HepG2 (cell line): Measurements from ENCODE around the gene TSEN54. TPM values are rescaled to one million over a fixed set of nuclear protein-coding genes. Genes with fewer than 3 reads are reported as not detected.

ENCODE experiments used
- ADNP ChIP-seq: sonication (generic); formaldehyde crosslinking; IDR thresholded peaks from 2 replicates; pipeline ENCODE4 v1.4.0; 2020; ENCODE audit warnings: missing genetic modification reagents
- ARNTL ChIP-seq: sonication (generic); formaldehyde crosslinking; IDR thresholded peaks from 2 replicates; pipeline ENCODE4 v1.4.0; 2020; ENCODE audit warnings: mild to moderate bottlenecking, missing genetic modification reagents
- CEBPG ChIP-seq: IDR thresholded peaks from 2 replicates; pipeline ENCODE4 v1.6.1; 2016
- CREB3 ChIP-seq: sonication (generic); formaldehyde crosslinking; IDR thresholded peaks from 2 replicates; pipeline ENCODE4 v1.5.0; 2020; ENCODE audit warnings: missing genetic modification reagents
- E2F2 ChIP-seq: sonication (generic); formaldehyde crosslinking; IDR thresholded peaks from 2 replicates; pipeline ENCODE4 v1.4.0; 2020; ENCODE audit warnings: missing genetic modification reagents, borderline replicate concordance
- EHMT2 ChIP-seq: fragments of 200-600 bp; sonication (generic); IDR thresholded peaks from 2 replicates; pipeline ENCODE4 v1.7.0; 2017; ENCODE audit warnings: antibody characterized with exemption, low read depth, low read length, borderline replicate concordance
- FOXK2 ChIP-seq: fragments of 450-650 bp; IDR thresholded peaks from 2 replicates; pipeline ENCODE4 v1.6.1; 2016
- GABPA ChIP-seq, 2 experiments: IDR thresholded peaks; 2 replicates each; pipeline ENCODE4 v1.6.1; 2011 to 2016; ENCODE audit warnings: low read depth in 2 of 2, low read length in 1 of 2, missing biosample characterization in 1 of 2, missing genetic modification characterization in 1 of 2
- HCFC1 ChIP-seq: fragments of 150-350 bp; IDR thresholded peaks from 2 replicates; pipeline ENCODE4 v1.6.1; 2014; ENCODE audit warnings: low read depth, low read length
- ISL2 ChIP-seq: sonication (generic); formaldehyde crosslinking; IDR thresholded peaks from 2 replicates; pipeline ENCODE4 v1.5.0; 2020; ENCODE audit warnings: missing genetic modification reagents
- KDM5B ChIP-seq: sonication (generic); formaldehyde crosslinking; IDR thresholded peaks from 2 replicates; pipeline ENCODE4 v1.4.0; 2020; ENCODE audit warnings: missing genetic modification reagents, mild to moderate bottlenecking, borderline replicate concordance
- KLF13 ChIP-seq: sonication (generic); formaldehyde crosslinking; IDR thresholded peaks from 2 replicates; pipeline ENCODE4 v1.4.0; 2020; ENCODE audit warnings: mild to moderate bottlenecking, missing genetic modification reagents
- SNRNP70 ChIP-seq: fragments of 200-400 bp; formaldehyde crosslinking; IDR thresholded peaks from 2 replicates; pipeline ENCODE4 v1.6.1; 2017; ENCODE audit warnings: mild to moderate bottlenecking, low read depth, low read length, moderate library complexity
- SRF ChIP-seq: IDR thresholded peaks from 2 replicates; pipeline ENCODE4 v1.6.1; 2011; ENCODE audit warnings: mild to moderate bottlenecking, low read depth, low read length, moderate library complexity
- STAG1 ChIP-seq: sonication (generic); formaldehyde crosslinking; IDR thresholded peaks from 2 replicates; pipeline ENCODE4 v1.4.0; 2020; ENCODE audit warnings: missing genetic modification reagents
- TBL1XR1 ChIP-seq: fragments of 150-350 bp; IDR thresholded peaks from 2 replicates; pipeline ENCODE4 v1.6.1; 2014; ENCODE audit warnings: borderline replicate concordance, low read length; ENCODE audit not compliant: partially characterized antibody
- TBX3 ChIP-seq: fragments of 450-650 bp; IDR thresholded peaks from 2 replicates; pipeline ENCODE4 v1.6.1; 2017; ENCODE audit warnings: antibody characterized with exemption, mild to moderate bottlenecking, inconsistent platforms, borderline replicate concordance
- THAP8 ChIP-seq: sonication (generic); formaldehyde crosslinking; IDR thresholded peaks from 2 replicates; pipeline ENCODE4 v1.5.1; 2020; ENCODE audit warnings: missing genetic modification reagents, mild to moderate bottlenecking, borderline replicate concordance
- TP53 ChIP-seq: sonication (generic); formaldehyde crosslinking; conservative IDR thresholded peaks from 2 replicates; pipeline ENCODE4 v1.4.0; 2020; ENCODE audit warnings: missing genetic modification reagents
- ZBTB10 ChIP-seq: sonication (generic); formaldehyde crosslinking; IDR thresholded peaks from 2 replicates; pipeline ENCODE4 v1.4.0; 2020; ENCODE audit warnings: missing genetic modification reagents, borderline replicate concordance
- ZMYM4 ChIP-seq: sonication (generic); formaldehyde crosslinking; IDR thresholded peaks from 2 replicates; pipeline ENCODE4 v1.8.1; 2023; ENCODE audit warnings: mild to moderate bottlenecking, missing genetic modification reagents
- ZNF562 ChIP-seq: sonication (generic); formaldehyde crosslinking; IDR thresholded peaks from 2 replicates; pipeline ENCODE4 v1.8.0; 2022; ENCODE audit warnings: missing genetic modification reagents, borderline replicate concordance
- ZNF615 ChIP-seq: sonication (generic); formaldehyde crosslinking; IDR thresholded peaks from 2 replicates; pipeline ENCODE4 v1.5.0; 2020; ENCODE audit warnings: mild to moderate bottlenecking, missing genetic modification reagents, borderline replicate concordance
- ZNF737 ChIP-seq: sonication (generic); formaldehyde crosslinking; IDR thresholded peaks from 2 replicates; pipeline ENCODE4 v1.5.0; 2020; ENCODE audit warnings: missing genetic modification reagents, mild to moderate bottlenecking, borderline replicate concordance
- ZNF777 ChIP-seq: sonication (generic); formaldehyde crosslinking; IDR thresholded peaks from 2 replicates; pipeline ENCODE4 v1.4.0; 2020; ENCODE audit warnings: missing genetic modification reagents
- ZNF788 ChIP-seq: sonication (generic); formaldehyde crosslinking; IDR thresholded peaks from 2 replicates; pipeline ENCODE4 v1.5.0; 2020; ENCODE audit warnings: mild to moderate bottlenecking, missing genetic modification reagents, borderline replicate concordance
- ZSCAN12 ChIP-seq: sonication (generic); formaldehyde crosslinking; IDR thresholded peaks from 2 replicates; pipeline ENCODE4 v1.9.0; 2021; ENCODE audit warnings: mild to moderate bottlenecking, missing genetic modification reagents
- polyA plus RNA-seq, 8 experiments: library from polyadenylated mRNA; depleted of rRNA in 3 of 8; stranded (reverse) in 7 of 8; unstranded in 1 of 8; fragments of >200 nt; fragmentation: Illumina TruSeq in 4 of 8; extraction: Trizol in 4 of 8; gene quantifications; 2 replicates each; pipeline versions ENCODE4 v1.2.1 to v1.2.3, GENCODE V29; 2011 to 2016; ENCODE audit warnings: low read depth in 4 of 8, missing spikeins in 1 of 8, mixed read lengths in 1 of 8; ENCODE audit not compliant: insufficient read depth in 1 of 8
- total RNA-seq, 5 experiments: library from RNA; depleted of rRNA; stranded (reverse); fragments of >200 nt; fragmentation: Illumina TruSeq; extraction: Trizol; gene quantifications; 2 replicates each; pipeline ENCODE4 v1.2.3, GENCODE V29; 2016; ENCODE audit warnings: low read depth in 1 of 5

Gene TSEN54
- total and polyA plus RNA-seq, 2 of the 13 experiments (the other 11 are each of a cell fraction or from before 2014, with no cell fraction given), result 62.9 to 63.3 TPM

- no peak for TF ChIP-seq ZBTB10 (CRISPR knock-in tag)
- TF ChIP-seq FOXK2, result no peak
- no peak for TF ChIP-seq ADNP (CRISPR knock-in tag)
- peak; percentile 33; the same call in 1 of the 2 replicates for TF ChIP-seq ZSCAN12 (CRISPR knock-in tag)
- TF ChIP-seq GABPA (IDR thresholded peaks at IDR 0.05; ENCODE audit: low read depth, low read length), result no peak
- TF ChIP-seq GABPA (CRISPR knock-in tag; IDR thresholded peaks at IDR 0.05; ENCODE audit: low read depth), result peak; percentile 65
- peak; percentile 57; the same call in 1 of the 2 replicates for TF ChIP-seq HCFC1
- TF ChIP-seq TP53 (CRISPR knock-in tag), result no peak
- TF ChIP-seq CEBPG, result no peak
- TF ChIP-seq ARNTL (CRISPR knock-in tag), result no peak
- no peak for TF ChIP-seq KDM5B (CRISPR knock-in tag)
- no peak for TF ChIP-seq ZNF737
- TF ChIP-seq STAG1 (CRISPR knock-in tag), result no peak; the same call in 1 of the 2 replicates
- peak; percentile 73; the same call in 1 of the 2 replicates for TF ChIP-seq EHMT2
- TF ChIP-seq THAP8 (CRISPR knock-in tag), result no peak
- TF ChIP-seq ZNF562 (CRISPR knock-in tag), result no peak
- TF ChIP-seq ISL2 (CRISPR knock-in tag), result no peak
- TF ChIP-seq ZNF777 (CRISPR knock-in tag), result peak; percentile 98
- no peak for TF ChIP-seq TBL1XR1
- no peak for TF ChIP-seq TBX3
- peak; percentile 73; the same call in 1 of the 2 replicates for TF ChIP-seq ZNF788 (CRISPR knock-in tag)
- no peak; the same call in none of the 2 replicates for TF ChIP-seq ZMYM4 (CRISPR knock-in tag)
- no peak for TF ChIP-seq SRF
- TF ChIP-seq KLF13 (CRISPR knock-in tag), result no peak
- no peak for TF ChIP-seq SNRNP70
- no peak for TF ChIP-seq CREB3 (CRISPR knock-in tag)
- no peak for TF ChIP-seq ZNF615 (CRISPR knock-in tag)
- TF ChIP-seq E2F2 (CRISPR knock-in tag), result no peak
Measured at GRCh38 chr17:75516255-75516618, at the start of gene TSEN54 (continued).
